Epithelial cell of esophagus (primary cell): ENCODE data around the gene MSRB3.

ENCODE experiments used
- DNase-seq: peaks from one replicate; pipeline ENCODE4 v3.0.0; 2010; ENCODE audit warnings: low read depth
- H3K4me3 ChIP-seq: 2 replicates; pipeline ENCODE4 v1.5.1; 2011; ENCODE audit warnings: mild to moderate bottlenecking, low read length, control low read depth
- TF ChIP-seq, protein P1 (sequence below): IDR thresholded peaks from 2 replicates; pipeline ENCODE4 v1.5.1; 2011; ENCODE audit warnings: low read depth, mild to moderate bottlenecking, low read length, control low read depth, inconsistent platforms; ENCODE audit not compliant: insufficient read depth; ENCODE audit errors: missing control alignments

Gene MSRB3

GRCh38 chr12:65427646-65428045 is 149.2 kb downstream of the MSRB3 start:
- no peak overlapping the region for H3K4me3 ChIP-seq
- DNase-seq, result no peak
- TF ChIP-seq, protein P1, sequence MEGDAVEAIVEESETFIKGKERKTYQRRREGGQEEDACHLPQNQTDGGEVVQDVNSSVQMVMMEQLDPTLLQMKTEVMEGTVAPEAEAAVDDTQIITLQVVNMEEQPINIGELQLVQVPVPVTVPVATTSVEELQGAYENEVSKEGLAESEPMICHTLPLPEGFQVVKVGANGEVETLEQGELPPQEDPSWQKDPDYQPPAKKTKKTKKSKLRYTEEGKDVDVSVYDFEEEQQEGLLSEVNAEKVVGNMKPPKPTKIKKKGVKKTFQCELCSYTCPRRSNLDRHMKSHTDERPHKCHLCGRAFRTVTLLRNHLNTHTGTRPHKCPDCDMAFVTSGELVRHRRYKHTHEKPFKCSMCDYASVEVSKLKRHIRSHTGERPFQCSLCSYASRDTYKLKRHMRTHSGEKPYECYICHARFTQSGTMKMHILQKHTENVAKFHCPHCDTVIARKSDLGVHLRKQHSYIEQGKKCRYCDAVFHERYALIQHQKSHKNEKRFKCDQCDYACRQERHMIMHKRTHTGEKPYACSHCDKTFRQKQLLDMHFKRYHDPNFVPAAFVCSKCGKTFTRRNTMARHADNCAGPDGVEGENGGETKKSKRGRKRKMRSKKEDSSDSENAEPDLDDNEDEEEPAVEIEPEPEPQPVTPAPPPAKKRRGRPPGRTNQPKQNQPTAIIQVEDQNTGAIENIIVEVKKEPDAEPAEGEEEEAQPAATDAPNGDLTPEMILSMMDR, result no peak

DNA sequence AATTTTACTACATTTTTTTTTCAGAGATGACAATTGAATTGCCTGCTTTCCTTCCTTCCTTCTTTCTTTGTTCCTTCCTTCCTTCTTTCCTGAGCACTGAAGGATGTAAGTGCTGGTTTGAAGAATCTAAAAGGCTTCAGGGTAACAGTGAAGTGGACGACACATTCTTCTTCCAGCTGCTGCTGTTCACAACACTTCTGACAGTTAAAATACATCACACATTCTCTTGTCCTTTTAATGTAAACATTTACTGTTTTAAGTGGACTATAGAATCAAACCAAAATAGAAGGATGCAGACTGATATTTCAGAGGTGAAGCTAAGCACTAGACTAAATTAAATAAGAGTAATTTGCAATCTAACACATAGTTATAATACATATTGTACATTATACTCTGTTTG is 151.5 kb downstream of the MSRB3 start:
- TF ChIP-seq, protein P1, result no peak
- no peak for DNase-seq
- H3K4me3 ChIP-seq, result no peak overlapping the region

DNA sequence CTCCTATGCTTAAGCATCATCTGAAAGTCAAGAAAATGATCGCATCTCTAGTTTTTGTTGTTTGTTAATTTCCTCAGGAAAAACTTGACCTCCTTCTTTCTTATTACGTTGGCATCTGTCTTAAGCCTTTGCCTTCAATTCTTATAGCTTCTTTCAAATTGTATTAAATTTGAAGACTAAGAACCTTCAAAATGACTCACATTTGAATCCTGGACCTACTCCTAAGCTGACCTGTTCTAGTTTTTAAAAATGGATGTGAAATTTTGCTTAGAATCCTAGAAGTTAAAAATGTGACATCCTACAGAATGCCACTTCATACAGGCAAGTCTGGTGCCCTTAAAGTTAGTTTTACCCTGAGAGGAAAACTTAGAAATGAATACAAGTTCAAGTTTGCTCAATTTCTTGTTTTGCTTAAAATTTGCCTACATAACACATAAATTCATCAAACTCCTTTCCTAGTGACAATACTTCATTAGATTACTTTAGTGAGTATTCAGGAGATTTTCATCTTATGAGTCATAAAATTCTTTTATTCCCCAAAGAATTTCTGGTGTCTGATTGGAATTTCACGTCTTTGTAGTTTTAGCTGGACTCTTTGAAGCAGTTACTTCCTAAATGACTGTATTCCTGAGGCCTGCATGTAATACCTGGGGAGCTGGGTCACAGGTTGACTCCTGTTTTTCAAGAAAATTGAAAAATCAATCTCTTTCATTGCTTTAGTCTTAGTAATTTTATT is 152.3 kb downstream of the MSRB3 start:
- DNase-seq, result peak; percentile 62
- H3K4me3 ChIP-seq, result no peak overlapping the region
- TF ChIP-seq, protein P1, result no peak

DNA sequence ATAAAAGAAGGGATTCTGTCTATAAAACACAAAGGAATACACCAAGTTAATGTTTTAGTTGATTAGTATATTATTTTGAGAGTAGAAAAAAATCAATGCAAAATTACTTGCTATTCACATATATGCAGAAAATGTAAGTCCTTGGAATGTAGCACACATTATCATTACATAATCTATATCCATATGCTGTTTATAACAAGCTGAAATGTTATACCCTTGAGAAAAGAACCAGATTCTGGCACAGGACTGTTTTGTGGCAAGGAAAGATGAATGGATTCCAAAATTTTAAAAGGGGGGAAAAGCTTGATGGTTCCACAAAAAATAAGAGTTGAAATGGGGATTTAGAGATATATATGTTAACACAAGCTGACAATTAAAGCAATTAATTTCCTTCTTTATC is 153.6 kb downstream of the MSRB3 start:
- no peak for DNase-seq
- H3K4me3 ChIP-seq, result no peak overlapping the region
- TF ChIP-seq, protein P1, result no peak

- DNase-seq, result no peak
- H3K4me3 ChIP-seq, result no peak overlapping the region
- TF ChIP-seq, protein P1, result no peak
These were observed 154.2 kb downstream of the MSRB3 start for GRCh38 chr12:65432651-65433050.

GRCh38 chr12:65434737-65435136 is 156.3 kb downstream of the MSRB3 start:
- H3K4me3 ChIP-seq, result no peak overlapping the region
- TF ChIP-seq, protein P1, result no peak
- DNase-seq, result no peak

DNA sequence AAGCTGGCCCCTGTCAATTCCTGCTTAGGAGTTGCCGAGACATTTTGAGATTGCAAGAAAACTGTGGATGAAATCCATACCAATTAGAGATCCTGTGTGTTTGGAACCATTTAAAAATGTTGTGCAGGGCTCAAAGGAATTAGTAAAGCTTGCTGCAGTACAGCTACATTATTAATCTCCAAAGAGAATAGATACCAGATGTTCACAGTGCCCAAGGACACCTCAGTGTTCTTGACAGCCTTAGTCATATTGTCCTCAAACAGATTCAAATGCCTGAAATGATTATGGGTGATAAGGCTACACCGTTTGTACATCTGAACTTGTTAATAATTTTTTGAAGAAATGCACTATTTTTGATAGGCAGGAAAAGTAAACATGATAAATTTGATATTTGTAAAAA is 164.6 kb downstream of the MSRB3 start:
- no peak for DNase-seq
- no peak overlapping the region for H3K4me3 ChIP-seq
- TF ChIP-seq, protein P1, result no peak
